K562 (cell line): ENCODE results near the gene CLDN5. TPM values are rescaled to one million over a fixed set of nuclear protein-coding genes. Genes with fewer than 3 reads are reported as not detected.
A peak's percentile ranks its signal among the peaks of the same experiment; 100 is the strongest.

Experiments used
- CREB1 ChIP-seq, 2 experiments: sonication (generic) in 1 of 2; formaldehyde crosslinking in 1 of 2; IDR thresholded peaks; 2 replicates each; pipeline versions ENCODE4 v1.6.1 to v1.8.0; 2012 to 2022; ENCODE audit warnings: inconsistent platforms in 1 of 2, mild to moderate bottlenecking in 1 of 2, missing genetic modification reagents in 1 of 2, moderate library complexity in 1 of 2
- DNMT1 ChIP-seq: fragments of 450-650 bp; IDR thresholded peaks from 2 replicates; pipeline ENCODE4 v1.6.1; 2016; ENCODE audit warnings: antibody characterized with exemption, mild to moderate bottlenecking
- GABPB2 ChIP-seq: fragments of 250-450 bp; sonication (Bioruptor Pico); conservative IDR thresholded peaks from 2 replicates; pipeline ENCODE4 v1.5.1; 2021; ENCODE audit warnings: mild to moderate bottlenecking
- GATA2 ChIP-seq: sonication (generic); formaldehyde crosslinking; IDR thresholded peaks from 2 replicates; pipeline ENCODE4 v1.4.0; 2020; ENCODE audit warnings: mild to moderate bottlenecking, missing genetic modification reagents
- HNRNPK ChIP-seq: fragments of 200-400 bp; formaldehyde crosslinking; IDR thresholded peaks from one replicate; pipeline ENCODE4 v1.6.1; 2018; ENCODE audit warnings: mild to moderate bottlenecking, low read depth, low read length; ENCODE audit not compliant: poor library complexity, severe bottlenecking
- PYGO2 ChIP-seq: fragments of 450-650 bp; IDR thresholded peaks from 2 replicates; pipeline ENCODE4 v1.6.1; 2016; ENCODE audit warnings: mild to moderate bottlenecking, missing genetic modification characterization, moderate library complexity, missing compliant biosample characterization
- RBBP5 ChIP-seq: fragments of 200-600 bp; sonication (generic); IDR thresholded peaks from 2 replicates; pipeline ENCODE4 v1.6.1; 2012; ENCODE audit warnings: borderline replicate concordance, mild to moderate bottlenecking, low read length, control low read depth, inconsistent platforms; ENCODE audit not compliant: insufficient read depth, poor library complexity, severe bottlenecking
- TCF3 ChIP-seq: sonication (generic); formaldehyde crosslinking; IDR thresholded peaks from 2 replicates; pipeline ENCODE4 v1.4.0; 2020; ENCODE audit warnings: mild to moderate bottlenecking, missing genetic modification reagents
- XRCC3 ChIP-seq: fragments of 450-650 bp; IDR thresholded peaks from 2 replicates; pipeline ENCODE4 v1.6.1; 2017; ENCODE audit warnings: mild to moderate bottlenecking, moderate library complexity
- ZC3H4 ChIP-seq: sonication (generic); formaldehyde crosslinking; IDR thresholded peaks from 2 replicates; pipeline ENCODE4 v1.9.0; 2021; ENCODE audit warnings: missing genetic modification reagents, borderline replicate concordance
- ZNF778 ChIP-seq: fragments of 450-650 bp; formaldehyde crosslinking; IDR thresholded peaks from 2 replicates; pipeline ENCODE4 v1.4.0; 2020; ENCODE audit warnings: mild to moderate bottlenecking, moderate library complexity
- ZNF830 ChIP-seq: fragments of 250-450 bp; sonication (Bioruptor Pico); IDR thresholded peaks from 2 replicates; pipeline ENCODE4 v1.5.0; 2021; ENCODE audit warnings: mild to moderate bottlenecking
- polyA plus RNA-seq, 8 experiments: library from polyadenylated mRNA; depleted of rRNA in 4 of 8; stranded (reverse) in 5 of 8; unstranded in 3 of 8; fragments of >200 nt; fragmentation: Nextera tagmentation in 2 of 8; fragmentation: Illumina TruSeq in 1 of 8; extraction: Ambion mirVana in 2 of 8; extraction: Trizol in 1 of 8; gene quantifications; 2 replicates each; pipeline versions ENCODE4 v1.2.1 to v1.2.3, GENCODE V29; 2011 to 2014; ENCODE audit warnings: inconsistent platforms in 1 of 8, missing spikeins in 1 of 8
- total RNA-seq, 7 experiments: library from RNA; depleted of rRNA in 6 of 7; stranded (reverse); fragments of >200 nt in 6 of 7; fragmentation: Illumina TruSeq in 2 of 7; extraction: Trizol in 2 of 7; gene quantifications; 2 replicates each; pipeline versions ENCODE4 v1.2.1 to v1.2.3, GENCODE V29; 2011 to 2021; ENCODE audit warnings: low replicate concordance in 1 of 7
- TF ChIP-seq, protein P1 (sequence below): sonication (generic); formaldehyde crosslinking; IDR thresholded peaks from 2 replicates; pipeline ENCODE4 v1.8.0; 2022; ENCODE audit warnings: mild to moderate bottlenecking, missing genetic modification reagents, borderline replicate concordance
- TF ChIP-seq, protein P2 (sequence below): sonication (generic); formaldehyde crosslinking; IDR thresholded peaks from 2 replicates; pipeline ENCODE4 v1.8.0; 2022; ENCODE audit warnings: missing genetic modification reagents, mild to moderate bottlenecking, moderate library complexity, borderline replicate concordance
- TF ChIP-seq, protein P3 (sequence below), 2 experiments: fragments of 250-450 bp in 1 of 2; fragments of 450-650 bp in 1 of 2; sonication (Bioruptor Pico) in 1 of 2; IDR thresholded peaks; 2 replicates each; pipeline versions ENCODE4 v1.6.1 to v1.8.0; 2016 to 2021; ENCODE audit warnings: mild to moderate bottlenecking in 2 of 2, moderate library complexity in 2 of 2, missing compliant biosample characterization in 1 of 2, missing genetic modification characterization in 1 of 2
- TF ChIP-seq, protein P4 (sequence below): fragments of 150-350 bp; IDR thresholded peaks from 2 replicates; pipeline ENCODE4 v1.6.1; 2014; ENCODE audit warnings: low read depth, mild to moderate bottlenecking, low read length, borderline replicate concordance
- TF ChIP-seq, protein P5 (sequence below): fragments of 250-450 bp; sonication (Bioruptor Pico); IDR thresholded peaks from 2 replicates; pipeline ENCODE4 v1.5.0; 2021

The CLDN5 gene
- total and polyA plus RNA-seq, 9 of the 15 experiments (the other 6 are each of a cell fraction or from before 2014, with no cell fraction given), result 0.20 TPM; not detected in 8

DNA sequence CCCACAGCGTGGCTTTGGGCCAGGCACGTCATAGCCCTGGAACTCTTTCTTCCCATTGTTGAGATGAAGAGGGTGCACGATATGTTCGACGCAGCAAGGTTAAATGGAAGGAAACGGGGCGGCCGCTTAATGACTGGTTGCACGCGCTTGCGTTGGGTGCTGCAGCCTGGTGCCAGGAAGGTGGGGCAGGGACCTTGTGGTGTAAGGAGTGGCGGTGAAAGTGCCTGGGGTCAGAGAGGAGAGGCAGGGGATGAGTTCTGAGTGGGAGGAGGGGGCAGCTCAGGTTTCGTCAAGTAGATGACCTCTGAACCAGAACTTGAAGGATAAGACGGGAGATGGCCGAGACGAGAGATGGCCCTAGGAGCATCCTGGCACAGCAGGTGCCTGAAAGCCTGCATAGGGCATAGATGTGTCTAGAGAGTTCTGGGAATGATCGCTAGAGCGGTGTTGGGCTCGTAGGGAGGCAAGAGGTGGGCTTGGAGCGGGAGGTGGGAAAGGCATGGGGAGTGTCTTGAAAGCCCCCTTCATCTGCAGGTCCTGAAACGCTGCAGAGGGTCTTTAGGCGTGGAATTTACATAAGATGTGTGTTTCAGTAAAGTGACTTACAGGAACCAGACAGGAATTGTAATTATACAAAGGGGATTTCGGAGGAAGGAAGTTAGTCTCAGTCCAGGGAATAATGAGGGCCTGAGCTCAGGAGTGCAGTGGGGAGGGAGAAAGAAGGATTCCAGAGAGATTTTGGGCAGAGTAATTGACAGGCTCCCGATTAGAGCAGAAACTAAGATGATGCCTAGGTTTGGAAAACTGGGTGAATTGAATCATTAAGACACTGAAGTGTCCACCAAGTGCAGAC is 43.2 kb upstream of the CLDN5 start (continued):
- no peak for TF ChIP-seq GATA2 (CRISPR knock-in tag)
- no peak for TF ChIP-seq RBBP5
- peak; percentile 41; the same call in 1 of the 2 replicates for TF ChIP-seq PYGO2 (tag)
- no peak for TF ChIP-seq HNRNPK
- no peak for TF ChIP-seq XRCC3
- TF ChIP-seq, protein P1, sequence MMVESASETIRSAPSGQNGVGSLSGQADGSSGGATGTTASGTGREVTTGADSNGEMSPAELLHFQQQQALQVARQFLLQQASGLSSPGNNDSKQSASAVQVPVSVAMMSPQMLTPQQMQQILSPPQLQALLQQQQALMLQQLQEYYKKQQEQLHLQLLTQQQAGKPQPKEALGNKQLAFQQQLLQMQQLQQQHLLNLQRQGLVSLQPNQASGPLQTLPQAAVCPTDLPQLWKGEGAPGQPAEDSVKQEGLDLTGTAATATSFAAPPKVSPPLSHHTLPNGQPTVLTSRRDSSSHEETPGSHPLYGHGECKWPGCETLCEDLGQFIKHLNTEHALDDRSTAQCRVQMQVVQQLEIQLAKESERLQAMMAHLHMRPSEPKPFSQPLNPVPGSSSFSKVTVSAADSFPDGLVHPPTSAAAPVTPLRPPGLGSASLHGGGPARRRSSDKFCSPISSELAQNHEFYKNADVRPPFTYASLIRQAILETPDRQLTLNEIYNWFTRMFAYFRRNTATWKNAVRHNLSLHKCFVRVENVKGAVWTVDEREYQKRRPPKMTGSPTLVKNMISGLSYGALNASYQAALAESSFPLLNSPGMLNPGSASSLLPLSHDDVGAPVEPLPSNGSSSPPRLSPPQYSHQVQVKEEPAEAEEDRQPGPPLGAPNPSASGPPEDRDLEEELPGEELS, result no peak
- TF ChIP-seq TCF3 (CRISPR knock-in tag), result no peak
- TF ChIP-seq, protein P2, sequence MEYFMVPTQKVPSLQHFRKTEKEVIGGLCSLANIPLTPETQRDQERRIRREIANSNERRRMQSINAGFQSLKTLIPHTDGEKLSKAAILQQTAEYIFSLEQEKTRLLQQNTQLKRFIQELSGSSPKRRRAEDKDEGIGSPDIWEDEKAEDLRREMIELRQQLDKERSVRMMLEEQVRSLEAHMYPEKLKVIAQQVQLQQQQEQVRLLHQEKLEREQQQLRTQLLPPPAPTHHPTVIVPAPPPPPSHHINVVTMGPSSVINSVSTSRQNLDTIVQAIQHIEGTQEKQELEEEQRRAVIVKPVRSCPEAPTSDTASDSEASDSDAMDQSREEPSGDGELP (CRISPR knock-in tag), result peak; percentile 3; the same call in 1 of the 2 replicates
- no peak for TF ChIP-seq CREB1 (IDR thresholded peaks at IDR 0.05)
- TF ChIP-seq CREB1 (CRISPR knock-in tag; IDR thresholded peaks at IDR 0.05), result peak; percentile 39; the same call in 1 of the 2 replicates
- TF ChIP-seq, protein P3, sequence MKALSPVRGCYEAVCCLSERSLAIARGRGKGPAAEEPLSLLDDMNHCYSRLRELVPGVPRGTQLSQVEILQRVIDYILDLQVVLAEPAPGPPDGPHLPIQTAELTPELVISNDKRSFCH (CRISPR knock-in tag; IDR thresholded peaks at IDR 0.05), result no peak
- TF ChIP-seq, protein P3 (tag; IDR thresholded peaks at IDR 0.05), result no peak
- no peak for TF ChIP-seq DNMT1
- no peak for TF ChIP-seq GABPB2 (CRISPR knock-in tag)
- 0 out of 2 replicates have a peak, but pooled peaks have one; percentile 43 for TF ChIP-seq ZC3H4 (CRISPR knock-in tag)
- no peak for TF ChIP-seq ZNF778 (CRISPR knock-in tag)
- TF ChIP-seq, protein P4, sequence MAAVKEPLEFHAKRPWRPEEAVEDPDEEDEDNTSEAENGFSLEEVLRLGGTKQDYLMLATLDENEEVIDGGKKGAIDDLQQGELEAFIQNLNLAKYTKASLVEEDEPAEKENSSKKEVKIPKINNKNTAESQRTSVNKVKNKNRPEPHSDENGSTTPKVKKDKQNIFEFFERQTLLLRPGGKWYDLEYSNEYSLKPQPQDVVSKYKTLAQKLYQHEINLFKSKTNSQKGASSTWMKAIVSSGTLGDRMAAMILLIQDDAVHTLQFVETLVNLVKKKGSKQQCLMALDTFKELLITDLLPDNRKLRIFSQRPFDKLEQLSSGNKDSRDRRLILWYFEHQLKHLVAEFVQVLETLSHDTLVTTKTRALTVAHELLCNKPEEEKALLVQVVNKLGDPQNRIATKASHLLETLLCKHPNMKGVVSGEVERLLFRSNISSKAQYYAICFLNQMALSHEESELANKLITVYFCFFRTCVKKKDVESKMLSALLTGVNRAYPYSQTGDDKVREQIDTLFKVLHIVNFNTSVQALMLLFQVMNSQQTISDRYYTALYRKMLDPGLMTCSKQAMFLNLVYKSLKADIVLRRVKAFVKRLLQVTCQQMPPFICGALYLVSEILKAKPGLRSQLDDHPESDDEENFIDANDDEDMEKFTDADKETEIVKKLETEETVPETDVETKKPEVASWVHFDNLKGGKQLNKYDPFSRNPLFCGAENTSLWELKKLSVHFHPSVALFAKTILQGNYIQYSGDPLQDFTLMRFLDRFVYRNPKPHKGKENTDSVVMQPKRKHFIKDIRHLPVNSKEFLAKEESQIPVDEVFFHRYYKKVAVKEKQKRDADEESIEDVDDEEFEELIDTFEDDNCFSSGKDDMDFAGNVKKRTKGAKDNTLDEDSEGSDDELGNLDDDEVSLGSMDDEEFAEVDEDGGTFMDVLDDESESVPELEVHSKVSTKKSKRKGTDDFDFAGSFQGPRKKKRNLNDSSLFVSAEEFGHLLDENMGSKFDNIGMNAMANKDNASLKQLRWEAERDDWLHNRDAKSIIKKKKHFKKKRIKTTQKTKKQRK, result no peak
- TF ChIP-seq, protein P5, sequence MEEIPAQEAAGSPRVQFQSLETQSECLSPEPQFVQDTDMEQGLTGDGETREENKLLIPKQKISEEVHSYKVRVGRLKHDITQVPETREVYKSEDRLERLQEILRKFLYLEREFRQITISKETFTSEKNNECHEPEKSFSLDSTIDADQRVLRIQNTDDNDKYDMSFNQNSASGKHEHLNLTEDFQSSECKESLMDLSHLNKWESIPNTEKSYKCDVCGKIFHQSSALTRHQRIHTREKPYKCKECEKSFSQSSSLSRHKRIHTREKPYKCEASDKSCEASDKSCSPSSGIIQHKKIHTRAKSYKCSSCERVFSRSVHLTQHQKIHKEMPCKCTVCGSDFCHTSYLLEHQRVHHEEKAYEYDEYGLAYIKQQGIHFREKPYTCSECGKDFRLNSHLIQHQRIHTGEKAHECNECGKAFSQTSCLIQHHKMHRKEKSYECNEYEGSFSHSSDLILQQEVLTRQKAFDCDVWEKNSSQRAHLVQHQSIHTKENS (CRISPR knock-in tag), result no peak
- TF ChIP-seq ZNF830, result no peak
